OCI-LY7 (cell line): Measurements from ENCODE around the gene RNF169. TPM values are rescaled to one million over a fixed set of nuclear protein-coding genes. Genes with fewer than 3 reads are reported as not detected.

Experiments used
- BruUV-seq: library from RNA; stranded (reverse); fragments of 400-500 nt; replicated peaks from 2 replicates; lab custom pipeline; 2021; lab: Mats Ljungman, UMichigan
- CTCF ChIA-PET: fragments of 300-600 bp; sonication (Branson Sonifier 250); formaldehyde crosslinking; loops from one replicate; lab custom pipeline; 2022; ENCODE audit warnings: antibody characterized with exemption; ENCODE audit not compliant: unreplicated experiment; lab: Charles Lee
- POLR2A ChIA-PET: fragments of 300-600 bp; sonication (Branson Sonifier 250); formaldehyde crosslinking; loops from one replicate; lab custom pipeline; 2022; ENCODE audit warnings: antibody characterized with exemption; lab: Charles Lee
- DNase-seq: peaks from one replicate; pipeline ENCODE4 v3.0.0-alpha.2; 2015; ENCODE audit warnings: low spot score
- H2AFZ ChIP-seq: fragments of 200-600 bp; sonication (generic), shearing (Covaris generic); 2 replicates; pipeline ENCODE4 v1.6.1; 2014; ENCODE audit warnings: mild to moderate bottlenecking, antibody characterized with exemption, low read length, moderate library complexity
- H3K27ac ChIP-seq: fragments of 200-600 bp; sonication (generic); 2 replicates; pipeline ENCODE4 v1.5.1; 2014; ENCODE audit warnings: mixed run types, low read depth, mild to moderate bottlenecking, moderate library complexity, low read length, inconsistent platforms; ENCODE audit not compliant: poor library complexity, severe bottlenecking
- H3K36me3 ChIP-seq: fragments of 200-600 bp; sonication (generic); 2 replicates; pipeline ENCODE4 v1.6.1; 2014; ENCODE audit warnings: mild to moderate bottlenecking, antibody characterized with exemption, low read length, moderate library complexity, mixed read lengths; ENCODE audit not compliant: insufficient read depth
- H3K4me1 ChIP-seq: fragments of 200-600 bp; sonication (generic); 2 replicates; pipeline ENCODE4 v1.5.1; 2014; ENCODE audit warnings: mild to moderate bottlenecking, low read length; ENCODE audit not compliant: insufficient read depth, poor library complexity, severe bottlenecking
- H3K4me2 ChIP-seq: fragments of 200-600 bp; sonication (generic); 2 replicates; pipeline ENCODE4 v1.6.1; 2014; ENCODE audit warnings: mild to moderate bottlenecking, low read length
- H3K4me3 ChIP-seq: fragments of 200-600 bp; sonication (generic); 2 replicates; pipeline ENCODE4 v1.5.1; 2014; ENCODE audit warnings: mild to moderate bottlenecking, low read depth, low read length; ENCODE audit not compliant: poor library complexity, severe bottlenecking
- H3K79me2 ChIP-seq: fragments of 200-600 bp; sonication (generic); 2 replicates; pipeline ENCODE4 v1.6.1; 2016; ENCODE audit warnings: low read depth, mild to moderate bottlenecking, low read length, moderate library complexity, mixed read lengths; ENCODE audit not compliant: insufficient read depth
- H3K9me2 ChIP-seq: fragments of 200-600 bp; sonication (generic); 2 replicates; pipeline ENCODE4 v1.6.1; 2016; ENCODE audit warnings: mild to moderate bottlenecking, low read length, mixed read lengths; ENCODE audit not compliant: insufficient read depth
- H3K9me3 ChIP-seq: fragments of 200-600 bp; sonication (generic); 2 replicates; pipeline ENCODE4 v1.6.1; 2014; ENCODE audit warnings: mild to moderate bottlenecking, mixed run types, low read length, mixed read lengths
- H4K20me1 ChIP-seq: fragments of 200-600 bp; sonication (generic); 2 replicates; pipeline ENCODE4 v1.6.1; 2014; ENCODE audit warnings: mild to moderate bottlenecking, antibody characterized with exemption, low read length, moderate library complexity, mixed read lengths; ENCODE audit not compliant: insufficient read depth
- CTCF ChIP-seq: fragments of 200-600 bp; sonication (generic); conservative IDR thresholded peaks from 2 replicates; pipeline ENCODE4 v1.5.1; 2014; ENCODE audit warnings: mild to moderate bottlenecking, antibody characterized with exemption, low read length, moderate library complexity, mixed read lengths
- EZH2phosphoT487 ChIP-seq: fragments of 200-600 bp; sonication (generic); IDR thresholded peaks from 2 replicates; pipeline ENCODE4 v1.6.1; 2018; ENCODE audit warnings: low read depth, borderline replicate concordance, mild to moderate bottlenecking, mixed run types, antibody characterized with exemption, low read length, moderate library complexity, mixed read lengths
- intact Hi-C: fragments of 100-400 bp; cut with micrococcal nuclease; formaldehyde crosslinking; loops from one replicate; pipeline ENCODE4 v1.10.0; 2022; ENCODE audit not compliant: unreplicated experiment
- total RNA-seq, 2 experiments: library from RNA; depleted of rRNA in 1 of 2; stranded (reverse); fragments of >200 nt in 1 of 2; shearing (Covaris generic) in 1 of 2; gene quantifications; 2 replicates each; pipeline ENCODE4 v1.2.3, GENCODE V29; 2014 to 2022

Gene RNF169
- total RNA-seq, 2 experiments from 2014 or later, result 16.4 to 18.0 TPM

- no TSS peak for BruUV-seq
- no peak for DNase-seq
- Histone ChIP-seq H3K36me3 (no peaks in the 10 kb centered on the region), H3K4me2 (no peak overlapping the region), H3K27ac (no peak overlapping the region), H3K4me1 (no peaks in the 10 kb centered on the region), H3K79me2 (no peaks in the 10 kb centered on the region), H3K9me3 (no peaks in the 10 kb centered on the region), H3K4me3 (no peak overlapping the region), H3K9me2 (no peaks in the 10 kb centered on the region), H2AFZ (no peak overlapping the region), H4K20me1 (no peaks in the 10 kb centered on the region)
- CTCF ChIA-PET, result no interaction called here
- intact Hi-C loops, result no loop called here
- TF ChIP-seq EZH2phosphoT487 (no peak), CTCF (no peak)
- POLR2A ChIA-PET, result interaction anchor here (0.6 kb wide), 1 partner anchor 10 kb away, joined by 3 read pairs; no protein-coding TSS in a partner anchor
Observed at GRCh38 chr11:74735365-74735928, 13.2 kb upstream of the RNF169 start.

GRCh38 chr11:74736031-74736430 lies 12.6 kb upstream of the RNF169 start:
- no peak overlapping the region for H3K27ac ChIP-seq
- no peaks in the 10 kb centered on the region for H4K20me1 ChIP-seq
- no peak for DNase-seq
- H3K4me1 ChIP-seq, result no peaks in the 10 kb centered on the region
- no peaks in the 10 kb centered on the region for H3K9me3 ChIP-seq
- no peak overlapping the region for H3K4me3 ChIP-seq
- H2AFZ ChIP-seq, result no peak overlapping the region
- TF ChIP-seq CTCF, result no peak
- no peak for TF ChIP-seq EZH2phosphoT487
- H3K9me2 ChIP-seq, result no peaks in the 10 kb centered on the region
- H3K79me2 ChIP-seq, result no peaks in the 10 kb centered on the region
- no TSS peak for BruUV-seq
- intact Hi-C loops, result no loop called here
- ChIA-PET CTCF (no interaction called here), POLR2A (interaction anchor here (0.6 kb wide), 1 partner anchor 11 kb away, joined by 3 read pairs; no protein-coding TSS in a partner anchor)
- no peak overlapping the region for H3K4me2 ChIP-seq
- no peaks in the 10 kb centered on the region for H3K36me3 ChIP-seq
